ENCODE results near the gene GPSM1.

Gene GPSM1

DNA sequence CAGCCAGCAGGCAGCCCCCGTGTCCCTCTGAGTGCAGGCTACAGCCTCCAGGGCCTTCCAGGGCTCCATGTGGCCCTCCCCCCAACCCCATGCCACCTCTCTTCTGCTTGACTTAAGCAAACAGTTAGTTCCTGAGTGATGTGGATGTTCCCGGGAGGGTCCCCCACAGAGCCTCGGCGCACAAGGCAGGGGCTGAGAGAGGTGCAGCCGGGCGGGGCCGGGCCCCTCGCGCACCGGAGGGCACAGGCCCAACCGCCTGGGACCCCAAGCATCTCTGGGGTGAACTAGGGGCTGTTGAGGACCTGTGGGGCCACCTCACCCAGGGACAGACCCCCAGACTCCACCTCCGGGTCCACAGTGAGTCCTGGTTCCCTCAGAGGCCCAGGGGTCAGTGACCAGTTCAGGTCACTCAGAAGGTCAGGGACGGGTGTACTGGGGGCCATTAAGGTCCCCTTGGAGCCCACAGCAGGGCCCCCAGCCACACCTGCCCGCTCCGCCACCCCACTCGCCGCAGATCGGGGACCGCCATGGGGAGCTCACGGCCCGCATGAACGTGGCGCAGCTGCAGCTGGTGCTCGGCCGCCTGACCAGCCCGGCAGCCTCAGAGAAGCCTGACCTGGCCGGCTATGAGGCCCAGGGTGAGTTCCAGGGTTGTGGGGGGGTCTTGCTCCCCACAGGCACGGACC, 13.2 kb downstream of the GPSM1 start:
- TF ChIP-seq EZH2 (IDR thresholded peaks at IDR 0.05; ENCODE audit: borderline replicate concordance, low read depth, low read length, severe bottlenecking): no peak
- TF ChIP-seq, protein P1, sequence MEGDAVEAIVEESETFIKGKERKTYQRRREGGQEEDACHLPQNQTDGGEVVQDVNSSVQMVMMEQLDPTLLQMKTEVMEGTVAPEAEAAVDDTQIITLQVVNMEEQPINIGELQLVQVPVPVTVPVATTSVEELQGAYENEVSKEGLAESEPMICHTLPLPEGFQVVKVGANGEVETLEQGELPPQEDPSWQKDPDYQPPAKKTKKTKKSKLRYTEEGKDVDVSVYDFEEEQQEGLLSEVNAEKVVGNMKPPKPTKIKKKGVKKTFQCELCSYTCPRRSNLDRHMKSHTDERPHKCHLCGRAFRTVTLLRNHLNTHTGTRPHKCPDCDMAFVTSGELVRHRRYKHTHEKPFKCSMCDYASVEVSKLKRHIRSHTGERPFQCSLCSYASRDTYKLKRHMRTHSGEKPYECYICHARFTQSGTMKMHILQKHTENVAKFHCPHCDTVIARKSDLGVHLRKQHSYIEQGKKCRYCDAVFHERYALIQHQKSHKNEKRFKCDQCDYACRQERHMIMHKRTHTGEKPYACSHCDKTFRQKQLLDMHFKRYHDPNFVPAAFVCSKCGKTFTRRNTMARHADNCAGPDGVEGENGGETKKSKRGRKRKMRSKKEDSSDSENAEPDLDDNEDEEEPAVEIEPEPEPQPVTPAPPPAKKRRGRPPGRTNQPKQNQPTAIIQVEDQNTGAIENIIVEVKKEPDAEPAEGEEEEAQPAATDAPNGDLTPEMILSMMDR (IDR thresholded peaks at IDR 0.05; ENCODE audit: borderline replicate concordance, extremely low read depth, low read length, poor library complexity, severe bottlenecking): no peak
- H3K4me2 ChIP-seq (ENCODE audit: insufficient read depth, low read length): no peak overlapping the region
- no peaks in the 10 kb centered on the region for H3K27me3 ChIP-seq (ENCODE audit: insufficient read depth, low read length, poor library complexity)
- DNase-seq: no peak
- ATAC-seq (ENCODE audit: insufficient read depth, low read depth): no peak
- no peak overlapping the region for H3K27ac ChIP-seq (ENCODE audit: low read length)
- no peak overlapping the region for H2AFZ ChIP-seq (ENCODE audit: low read depth, low read length)
- H3K79me2 ChIP-seq (ENCODE audit: insufficient read depth, low read length): no peaks in the 10 kb centered on the region
- no peak overlapping the region for H3K4me3 ChIP-seq (ENCODE audit: low read depth in 1 of 2, low read length in 2 of 2)
- no peak overlapping the region for H3K9ac ChIP-seq (ENCODE audit: low read depth, low read length)
- no peaks in the 10 kb centered on the region for H3K4me1 ChIP-seq (ENCODE audit: insufficient read depth, low read length)
- H3K36me3 ChIP-seq (ENCODE audit: insufficient read depth, low read length): peaks cover 4% of the 10 kb centered on the region; the same call in 1 of the 2 replicates
- H4K20me1 ChIP-seq (ENCODE audit: insufficient read depth, low read length): no peaks in the 10 kb centered on the region; the same call in 1 of the 2 replicates
- H3K9me3 ChIP-seq (ENCODE audit: insufficient read depth, low read length, severe bottlenecking): no peaks in the 10 kb centered on the region

DNA sequence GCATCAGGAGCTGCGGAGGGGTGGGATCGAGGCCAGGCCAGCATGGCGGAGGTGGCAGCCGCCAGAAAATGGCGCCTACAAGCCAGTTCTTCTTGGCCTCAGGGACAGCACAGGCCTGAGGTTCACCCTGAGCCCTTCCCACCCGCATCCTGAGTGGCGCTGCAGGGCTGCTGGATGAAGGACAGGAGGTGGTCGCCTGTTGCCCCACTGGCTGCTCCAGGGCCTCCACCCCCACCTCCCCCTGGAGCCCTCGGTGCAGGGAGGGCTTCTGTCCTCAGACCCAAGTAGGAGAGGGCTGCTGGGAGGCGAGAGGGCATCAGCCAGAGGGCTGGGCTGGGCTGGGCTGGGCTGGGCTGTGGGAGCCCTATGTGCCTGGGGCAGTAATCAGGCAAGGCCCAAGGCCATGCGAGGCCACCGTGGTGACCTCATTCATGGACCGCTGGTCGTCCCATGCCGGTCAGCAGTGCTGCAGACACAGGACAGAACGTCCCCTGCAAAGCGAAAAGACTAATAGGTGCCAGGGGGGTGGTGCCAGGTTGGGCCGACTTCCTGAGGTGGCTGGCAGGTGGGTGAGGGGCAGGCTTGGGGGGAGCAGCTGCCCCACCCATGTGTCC, 13.8 kb downstream of the GPSM1 start:
- H3K9me3 ChIP-seq (ENCODE audit: insufficient read depth, low read length, severe bottlenecking): no peaks in the 10 kb centered on the region
- no peak overlapping the region for H3K4me2 ChIP-seq (ENCODE audit: insufficient read depth, low read length)
- no peaks in the 10 kb centered on the region for H3K79me2 ChIP-seq (ENCODE audit: insufficient read depth, low read length)
- no peak overlapping the region for H3K9ac ChIP-seq (ENCODE audit: low read depth, low read length)
- H3K4me3 ChIP-seq (ENCODE audit: low read depth in 1 of 2, low read length in 2 of 2): no peak overlapping the region
- TF ChIP-seq, protein P1 (IDR thresholded peaks at IDR 0.05; ENCODE audit: borderline replicate concordance, extremely low read depth, low read length, poor library complexity, severe bottlenecking): no peak
- no peak for TF ChIP-seq EZH2 (IDR thresholded peaks at IDR 0.05; ENCODE audit: borderline replicate concordance, low read depth, low read length, severe bottlenecking)
- no peaks in the 10 kb centered on the region for H3K4me1 ChIP-seq (ENCODE audit: insufficient read depth, low read length)
- H4K20me1 ChIP-seq (ENCODE audit: insufficient read depth, low read length): no peaks in the 10 kb centered on the region; the same call in 1 of the 2 replicates
- H2AFZ ChIP-seq (ENCODE audit: low read depth, low read length): no peak overlapping the region
- peaks cover 4% of the 10 kb centered on the region; the same call in 1 of the 2 replicates for H3K36me3 ChIP-seq (ENCODE audit: insufficient read depth, low read length)
- ATAC-seq (ENCODE audit: insufficient read depth, low read depth): no peak
- no peak overlapping the region for H3K27ac ChIP-seq (ENCODE audit: low read length)
- no peaks in the 10 kb centered on the region for H3K27me3 ChIP-seq (ENCODE audit: insufficient read depth, low read length, poor library complexity)
- DNase-seq: no peak

DNA sequence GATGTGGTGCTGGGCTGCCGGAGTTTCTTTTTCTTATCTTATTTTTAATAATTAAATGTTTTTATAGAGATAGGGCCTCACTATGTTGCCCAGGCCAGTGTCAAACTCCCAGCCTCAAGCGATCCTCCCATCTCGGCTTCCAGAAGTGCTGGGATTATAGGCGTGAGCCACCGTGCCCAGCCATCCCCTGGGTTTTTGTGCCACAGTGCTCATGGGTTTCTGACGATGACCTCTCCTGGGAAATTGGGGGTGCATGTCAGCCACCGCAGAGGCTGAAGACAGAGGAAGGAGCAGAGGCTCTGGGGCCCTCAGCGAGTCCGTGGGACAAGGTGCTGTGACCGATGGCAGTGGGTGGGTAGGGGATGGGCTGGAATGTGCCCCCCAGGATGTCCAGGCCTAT, 14.4 kb downstream of the GPSM1 start:
- DNase-seq: no peak
- Histone ChIP-seq H3K4me1 (ENCODE audit: insufficient read depth, low read length) (no peaks in the 10 kb centered on the region), H3K9ac (ENCODE audit: low read depth, low read length) (no peak overlapping the region), H3K4me3 (ENCODE audit: low read depth in 1 of 2, low read length in 2 of 2) (no peak overlapping the region), H3K27ac (ENCODE audit: low read length) (no peak overlapping the region), H4K20me1 (ENCODE audit: insufficient read depth, low read length) (no peaks in the 10 kb centered on the region; the same call in 1 of the 2 replicates), H3K4me2 (ENCODE audit: insufficient read depth, low read length) (no peak overlapping the region), H3K36me3 (ENCODE audit: insufficient read depth, low read length) (no peaks in the 10 kb centered on the region), H3K27me3 (ENCODE audit: insufficient read depth, low read length, poor library complexity) (no peaks in the 10 kb centered on the region), H2AFZ (ENCODE audit: low read depth, low read length) (no peak overlapping the region), H3K9me3 (ENCODE audit: insufficient read depth, low read length, severe bottlenecking) (no peaks in the 10 kb centered on the region), H3K79me2 (ENCODE audit: insufficient read depth, low read length) (no peaks in the 10 kb centered on the region)
- TF ChIP-seq EZH2 (IDR thresholded peaks at IDR 0.05; ENCODE audit: borderline replicate concordance, low read depth, low read length, severe bottlenecking): no peak
- TF ChIP-seq, protein P1 (IDR thresholded peaks at IDR 0.05; ENCODE audit: borderline replicate concordance, extremely low read depth, low read length, poor library complexity, severe bottlenecking): no peak
- no peak for ATAC-seq (ENCODE audit: insufficient read depth, low read depth)

Measured in DND-41 (cell line).